HT-29 (cell line): ENCODE results near the gene HOXA3. TPM values are rescaled to one million over a fixed set of nuclear protein-coding genes. Genes with fewer than 3 reads are reported as not detected.

ENCODE experiments used
- DNase-seq: peaks from one replicate; pipeline ENCODE4 v3.0.0-alpha.2; 2015; ENCODE audit warnings: low spot score
- small RNA-seq: library from RNA; depleted of rRNA; stranded (forward); fragments of <200 nt; gene quantifications from one replicate; pipeline ENCODE3, GENCODE V24; 2014
- total RNA-seq: library from RNA; depleted of rRNA; stranded (reverse); fragments of >200 nt; shearing (Covaris generic); gene quantifications from 2 replicates; pipeline ENCODE4 v1.2.3, GENCODE V29; 2014; rRNA removed

Gene HOXA3
- total RNA-seq, 1 experiment from 2014 or later: 27.8 TPM

GRCh38 chr7:27064159-27064558 is 88.2 kb downstream of the HOXA3 start:
- no peak for DNase-seq

GRCh38 chr7:27062946-27063345 is 89.4 kb downstream of the HOXA3 start:
- DNase-seq: no peak

Small RNA genes within 50 kb of the gene (small RNA-seq; reads per million reads assigned to genes)
- gene AC004080.5: not detected
- gene RF01977: not detected
- gene RF02140: not detected
- not detected for gene RF02141

Other genes with a start within 250 kb of the HOXA3 start
- 2.0 and 3.9 TPM in 2 replicates for gene HOXA1, start 56.6 kb downstream of the HOXA3 start, total RNA-seq
- 6.6 and 7.3 TPM in 2 replicates for gene HOXA2, start 49.9 kb downstream of the HOXA3 start, total RNA-seq
- 2.2 and 3.7 TPM in 2 replicates for gene HOXA4, start 21.8 kb downstream of the HOXA3 start, total RNA-seq
- 22.1 and 29.3 TPM in 2 replicates for gene HOXA5, start 8.9 kb downstream of the HOXA3 start, total RNA-seq
- gene HOXA6, start 4.8 kb downstream of the HOXA3 start, total RNA-seq: 25.5 and 28.1 TPM in 2 replicates
- gene HOXA7, start 4.1 kb upstream of the HOXA3 start, total RNA-seq: 5.6 and 10.7 TPM in 2 replicates
- 96.1 and 99.2 TPM in 2 replicates for gene HOXA9, start 13.0 kb upstream of the HOXA3 start, total RNA-seq
- gene HOXA10, start 21.7 kb upstream of the HOXA3 start, total RNA-seq: 78.9 and 86.4 TPM in 2 replicates
- 67.7 and 74.3 TPM in 2 replicates for gene HOXA11, start 32.6 kb upstream of the HOXA3 start, total RNA-seq
- gene HOXA13, start 47.5 kb upstream of the HOXA3 start, total RNA-seq: 19.8 and 22.2 TPM in 2 replicates
- 0.31 TPM in 1 of 2 replicates, not detected in the other for gene EVX1, start 90.2 kb upstream of the HOXA3 start, total RNA-seq